Ammon's horn (tissue), 1 donor: ENCODE results near the gene MCHR2.
A peak's percentile ranks its signal among the peaks of the same experiment; 100 is the strongest.
"Not testable (repeated sequence)": the region's sequence is repeated elsewhere in the genome, so short reads cannot be mapped to it uniquely, and the experiment has no call there.

ENCODE experiments used
- DNase-seq: peaks from one replicate; pipeline ENCODE4 v3.0.0-alpha.2; 2016; ENCODE audit warnings: low spot score

MCHR2 gene, protein sequence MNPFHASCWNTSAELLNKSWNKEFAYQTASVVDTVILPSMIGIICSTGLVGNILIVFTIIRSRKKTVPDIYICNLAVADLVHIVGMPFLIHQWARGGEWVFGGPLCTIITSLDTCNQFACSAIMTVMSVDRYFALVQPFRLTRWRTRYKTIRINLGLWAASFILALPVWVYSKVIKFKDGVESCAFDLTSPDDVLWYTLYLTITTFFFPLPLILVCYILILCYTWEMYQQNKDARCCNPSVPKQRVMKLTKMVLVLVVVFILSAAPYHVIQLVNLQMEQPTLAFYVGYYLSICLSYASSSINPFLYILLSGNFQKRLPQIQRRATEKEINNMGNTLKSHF

DNA sequence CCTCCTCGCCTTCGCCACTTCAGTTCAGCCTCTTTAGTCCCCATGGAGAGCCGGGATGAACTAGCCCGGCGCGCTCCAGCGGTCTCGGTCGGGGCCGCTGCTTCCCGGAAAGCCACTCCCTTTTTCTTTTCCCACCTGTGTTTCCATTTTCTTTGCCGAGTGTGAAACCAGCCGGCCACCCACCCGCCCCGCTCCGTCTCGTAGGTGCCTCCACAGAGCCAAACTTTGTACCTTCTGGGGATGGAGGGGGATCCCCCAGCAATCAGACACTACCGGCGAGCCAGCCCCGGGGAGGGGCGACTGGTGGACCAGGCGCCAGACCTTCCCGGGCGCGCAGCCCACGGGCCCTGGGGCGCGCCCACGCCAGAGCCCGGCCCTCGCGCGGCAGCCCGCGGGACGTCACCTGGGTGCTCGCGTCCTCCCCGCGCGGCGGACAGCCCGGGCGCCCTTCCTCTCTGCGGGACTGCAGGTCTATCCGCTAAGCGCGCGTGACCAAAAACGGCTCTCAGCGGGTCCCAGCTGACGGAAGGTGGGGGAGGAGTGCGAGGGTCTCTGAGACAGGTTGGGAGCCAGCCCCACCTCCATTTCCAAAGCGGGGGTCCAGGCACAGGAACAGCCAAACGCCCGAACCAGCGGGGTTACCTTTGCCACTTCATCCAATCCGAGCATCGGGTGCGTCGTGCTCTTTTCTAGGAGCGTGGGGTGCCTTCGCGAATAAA lies at the start of gene MCHR2:
Gene MCHR2 (minus strand): TSS at position 691 of the 719 bp plus-strand sequence. CDS start 38,076 bp downstream, outside the sequence.
- DNase-seq, result no peak

DNA sequence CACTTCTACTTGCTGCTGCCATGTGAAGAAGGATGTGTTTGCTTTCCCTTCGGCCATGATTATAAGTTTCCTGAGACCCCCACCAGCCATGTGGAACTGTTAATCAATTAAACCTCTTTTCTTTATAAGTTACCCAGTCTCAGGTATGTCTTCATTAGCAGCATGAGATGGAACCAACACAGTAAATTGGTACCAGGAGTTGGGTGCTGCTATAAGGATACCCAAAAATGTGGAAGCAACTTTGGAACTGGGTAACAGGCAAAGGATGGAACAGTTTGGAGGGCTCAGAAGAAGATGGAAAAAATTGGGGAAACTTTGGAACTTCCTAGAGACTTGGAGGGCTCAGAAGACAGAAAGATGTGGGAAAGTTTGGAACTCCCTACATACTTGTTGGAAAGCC lies 44.5 kb upstream of the MCHR2 start:
- not testable (repeated sequence) for DNase-seq

DNA sequence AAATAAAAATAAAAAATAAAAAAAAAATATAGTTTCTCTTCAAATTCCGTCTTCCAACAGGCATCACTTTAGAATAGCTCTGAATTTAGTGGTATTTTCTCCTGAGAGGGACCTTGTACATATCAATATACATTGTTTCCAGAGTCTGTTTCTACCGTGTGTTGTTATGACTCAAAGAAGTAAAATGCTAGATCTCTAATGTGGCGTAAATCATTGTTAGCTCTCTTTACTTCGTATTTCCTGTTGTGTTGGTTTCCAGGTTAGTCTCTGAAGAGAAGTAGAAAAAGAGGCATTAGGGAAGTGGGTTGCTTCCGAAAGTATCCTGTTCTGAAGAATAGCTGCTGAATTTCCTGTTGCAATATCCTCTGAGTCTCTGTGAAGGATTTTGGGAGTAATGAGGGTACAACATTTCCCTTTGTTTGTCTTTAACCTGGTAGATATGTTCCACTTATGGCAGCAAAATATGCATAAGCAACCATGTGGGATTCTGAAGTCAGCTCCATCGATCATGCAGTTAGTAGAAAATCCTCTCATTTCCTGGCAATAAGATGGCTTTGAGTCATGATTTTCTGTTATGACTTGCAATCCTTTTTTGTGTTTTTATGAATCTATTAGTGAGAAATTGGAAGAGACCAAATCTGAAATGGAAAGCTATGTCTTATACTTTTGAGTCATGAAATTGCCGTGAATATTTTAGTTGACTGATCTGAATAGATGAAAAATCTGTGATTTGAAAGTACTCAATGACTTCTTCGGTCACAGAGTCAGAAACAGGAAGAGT lies 42.0 kb upstream of the MCHR2 start:
- no peak for DNase-seq

DNA sequence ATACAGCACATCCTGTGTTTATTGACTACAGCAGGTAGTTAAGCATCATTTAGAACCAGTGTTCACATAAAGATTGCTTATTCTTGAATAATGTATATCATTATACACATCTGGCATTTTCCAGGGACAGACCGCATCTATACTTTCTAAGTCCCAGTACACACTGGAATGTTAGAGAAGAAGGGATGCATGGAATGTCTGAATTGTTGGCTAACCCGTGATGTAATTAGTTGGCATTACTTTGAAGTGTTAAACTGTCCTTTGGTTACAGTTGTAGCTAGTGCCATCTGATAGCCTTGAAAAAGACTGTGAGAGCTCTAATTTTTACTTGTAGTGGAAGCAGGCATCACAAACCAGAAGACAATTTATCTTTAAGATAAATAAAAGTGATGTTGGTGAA lies 29.8 kb upstream of the MCHR2 start:
- no peak for DNase-seq

DNA sequence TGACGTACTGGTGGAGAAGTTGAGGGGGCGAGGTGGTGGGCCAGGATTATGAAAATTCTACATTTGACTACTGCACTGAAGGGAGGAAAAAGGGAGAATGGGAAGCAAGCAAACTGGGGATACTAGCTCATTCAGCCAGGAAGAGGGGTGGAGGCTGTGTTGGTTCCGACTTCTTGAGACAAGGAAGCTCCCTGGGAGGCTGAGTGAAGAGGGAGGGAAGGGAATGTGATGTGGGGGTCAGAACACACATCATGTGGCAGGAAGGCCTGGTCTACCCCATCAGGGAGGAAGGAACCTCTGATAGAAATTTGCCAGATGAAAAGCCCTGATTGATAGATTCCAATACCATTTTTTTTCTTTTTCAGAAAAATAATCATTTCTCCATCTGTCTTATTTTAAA lies 28.8 kb upstream of the MCHR2 start:
- DNase-seq, result no peak

DNA sequence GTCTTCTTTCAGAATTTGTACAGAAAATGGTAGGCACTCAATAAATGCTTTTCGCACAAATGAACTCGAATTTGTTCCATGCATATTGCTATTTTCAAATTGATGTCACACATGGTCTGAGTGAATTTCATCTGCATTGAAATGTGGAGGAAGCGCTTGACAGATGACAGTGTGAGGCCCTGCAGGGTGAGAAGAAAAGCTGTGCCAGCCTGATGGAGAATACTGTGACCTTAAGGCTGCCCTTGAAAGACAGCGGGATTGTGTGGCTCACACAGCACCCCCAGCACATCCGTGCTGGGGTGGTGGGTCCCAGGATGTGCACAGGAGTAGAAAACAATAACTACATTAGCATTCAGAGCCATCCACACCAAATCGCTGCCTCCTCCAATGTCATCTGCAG lies 14.8 kb upstream of the MCHR2 start:
- no peak for DNase-seq

DNA sequence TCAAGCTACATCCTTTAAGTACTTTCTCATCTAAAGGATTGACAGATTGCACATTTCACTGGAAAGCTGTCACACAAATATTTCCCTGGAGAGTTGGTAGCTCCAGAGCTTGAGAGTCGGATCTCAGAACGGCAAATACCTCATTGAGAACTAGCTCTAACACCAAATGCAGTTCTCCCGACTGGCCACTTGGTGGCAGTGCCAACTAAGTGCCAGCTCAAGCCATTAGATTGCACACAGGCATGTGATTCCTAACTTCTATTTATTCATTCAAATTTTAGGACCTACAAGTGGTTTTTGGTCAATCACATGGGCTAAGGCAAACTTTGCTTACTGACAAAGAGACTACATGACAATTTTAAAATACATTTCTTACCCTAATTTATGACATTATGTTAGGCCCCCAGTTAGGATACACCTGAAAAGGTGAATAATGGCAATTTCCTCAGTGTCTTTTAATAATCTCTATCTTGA lies 7.9 kb upstream of the MCHR2 start:
- peak; percentile 80 for DNase-seq

DNA sequence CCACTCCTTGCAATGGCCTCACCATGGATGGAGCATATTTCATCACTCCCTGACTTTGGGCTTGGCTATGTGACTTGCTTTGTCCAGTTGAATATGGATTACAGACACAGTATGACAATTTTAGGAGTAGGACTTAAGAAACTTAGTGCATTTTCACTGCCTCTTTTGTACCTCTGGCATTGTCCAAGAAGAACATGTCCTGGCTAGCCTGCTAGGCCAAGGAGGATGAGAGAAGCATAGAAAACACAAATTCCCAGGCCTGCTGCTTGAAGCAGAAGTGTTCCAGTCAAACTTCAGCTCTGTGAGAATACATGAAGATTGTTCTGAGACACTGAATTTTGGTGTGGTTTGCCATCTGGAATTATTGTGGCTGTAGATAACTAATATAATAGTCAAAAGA lies 3.1 kb upstream of the MCHR2 start:
- no peak for DNase-seq

DNA sequence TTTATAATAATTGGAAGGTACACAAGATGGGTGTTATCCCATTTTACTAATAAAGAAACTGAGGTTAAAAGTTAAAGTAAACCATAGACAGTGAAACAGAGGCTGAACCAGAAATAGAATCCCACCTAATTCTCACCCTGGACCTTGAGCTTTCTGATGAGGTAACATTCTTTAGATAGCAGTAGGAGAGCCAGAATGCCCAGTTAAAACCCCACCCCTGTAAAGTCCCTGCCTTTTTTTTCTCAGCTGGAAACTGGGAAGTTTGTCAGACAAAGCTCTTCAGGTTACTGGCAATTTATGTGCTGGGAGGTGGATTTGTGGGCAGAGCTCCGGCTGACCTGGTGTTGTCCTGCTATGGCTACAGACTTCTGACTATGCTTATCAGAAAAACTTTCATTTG lies 1.9 kb upstream of the MCHR2 start:
- no peak for DNase-seq

DNA sequence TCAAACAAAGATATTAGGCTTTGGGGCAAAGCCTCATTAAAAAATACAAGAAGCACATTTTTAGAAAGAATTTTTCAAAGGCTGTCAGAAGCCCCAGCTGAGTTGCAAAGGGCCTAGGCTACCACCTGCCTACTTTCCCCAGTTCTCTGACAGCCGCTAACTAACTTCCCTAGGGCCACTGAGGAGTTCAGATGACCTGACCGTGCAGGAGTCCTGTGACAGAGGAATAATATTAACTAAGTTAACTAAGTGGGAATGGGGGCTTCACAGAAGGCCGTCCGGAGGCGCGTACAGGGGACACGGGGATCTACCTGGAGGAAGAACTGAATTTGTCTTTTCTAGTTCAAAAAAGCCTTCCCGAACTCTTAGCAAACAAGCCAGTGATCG lies 884 bp downstream of the MCHR2 start:
- DNase-seq, result no peak

DNA sequence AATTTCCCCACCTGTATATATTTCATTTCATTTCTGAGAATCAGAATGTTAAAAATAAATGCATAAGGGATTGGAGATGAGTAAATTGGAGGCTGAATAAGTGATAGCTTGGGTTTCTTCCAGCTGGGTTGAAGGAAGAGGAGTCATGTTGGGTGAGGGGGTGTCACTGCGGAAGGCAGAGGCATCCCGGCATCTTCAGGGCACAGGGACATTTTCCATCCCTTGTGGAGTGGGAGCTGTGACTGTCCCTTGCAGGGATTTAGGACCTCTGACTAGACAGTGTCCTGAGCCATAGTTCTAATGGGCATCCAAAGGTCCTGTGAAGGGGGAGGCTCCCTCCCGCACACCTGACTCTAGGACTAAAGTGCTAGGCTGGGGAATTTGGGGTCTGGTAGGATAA lies 2.1 kb downstream of the MCHR2 start:
- DNase-seq, result no peak

DNA sequence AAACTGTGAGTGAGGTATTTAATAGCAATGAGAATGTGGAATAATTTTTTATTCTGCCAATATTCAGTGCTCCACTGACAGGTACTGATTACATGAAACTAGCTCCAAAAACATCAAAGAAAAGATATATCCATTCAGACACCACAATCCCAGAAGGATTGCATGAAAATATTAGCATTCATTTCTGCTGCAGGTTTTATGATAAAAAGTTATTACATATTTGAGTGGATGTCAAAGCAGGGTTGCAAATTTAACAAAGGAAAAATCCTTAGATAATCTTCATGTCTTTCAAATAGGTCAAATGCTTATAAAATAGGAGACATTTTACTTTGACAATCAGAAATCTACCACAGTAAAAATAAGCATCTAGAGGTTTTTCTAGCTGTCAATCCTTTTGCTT lies 13.3 kb downstream of the MCHR2 start:
- no peak for DNase-seq

DNA sequence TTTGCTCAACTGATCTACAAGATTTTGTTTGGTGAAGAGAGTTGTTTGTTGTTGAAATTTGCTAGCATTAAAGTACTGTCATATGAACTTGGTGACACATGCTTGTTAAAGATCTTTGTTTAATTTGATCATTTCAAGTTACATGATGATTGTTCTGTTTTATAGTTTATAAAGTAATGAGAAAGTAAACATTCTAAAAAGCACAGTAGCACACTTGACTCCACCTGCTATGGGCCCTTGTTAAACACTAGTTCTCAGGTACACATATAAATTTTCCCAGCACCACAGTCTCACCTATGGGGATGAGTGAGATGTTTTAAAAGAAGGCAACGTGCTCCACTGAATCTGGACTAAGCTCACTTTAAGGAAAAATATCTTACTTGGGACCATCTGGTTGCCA lies 14.1 kb downstream of the MCHR2 start:
- DNase-seq, result no peak

DNA sequence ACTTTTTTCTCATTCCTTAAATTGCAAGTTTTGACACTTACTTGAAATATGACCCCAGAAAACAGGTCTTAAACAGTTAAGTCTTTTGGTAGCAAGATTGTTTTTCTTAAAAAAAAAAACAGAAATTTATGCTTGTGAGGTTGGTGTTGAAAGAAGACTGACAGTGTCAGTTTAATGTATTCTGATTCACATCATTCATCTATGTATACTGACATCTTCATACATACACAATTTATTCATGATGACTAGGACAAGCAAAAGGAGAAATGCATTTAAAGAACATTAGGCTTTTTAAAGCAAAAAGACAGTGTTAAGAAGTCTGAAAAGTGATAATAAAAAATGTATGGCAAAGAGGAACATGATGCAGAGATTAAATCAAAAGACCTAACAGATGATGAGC lies 27.0 kb downstream of the MCHR2 start:
- no peak for DNase-seq

DNA sequence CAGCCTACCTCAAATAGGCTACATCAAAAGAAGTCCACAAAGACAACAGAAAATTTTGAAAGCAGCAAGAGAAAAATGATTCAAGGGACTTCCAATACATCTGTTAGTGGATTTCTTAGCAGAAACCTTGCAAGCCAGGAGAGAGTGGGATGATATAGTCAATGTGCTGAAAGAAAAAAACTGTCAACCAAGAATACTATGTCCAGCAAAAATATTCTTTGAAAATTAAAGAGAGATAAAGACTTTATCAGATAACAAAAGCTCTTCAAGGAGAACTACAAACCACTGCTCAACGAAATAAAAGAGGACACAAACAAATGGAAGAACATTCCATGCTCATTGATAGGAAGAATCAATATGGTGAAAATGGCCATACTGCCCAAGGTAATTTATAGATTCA lies 34.0 kb downstream of the MCHR2 start:
- DNase-seq, result no peak

DNA sequence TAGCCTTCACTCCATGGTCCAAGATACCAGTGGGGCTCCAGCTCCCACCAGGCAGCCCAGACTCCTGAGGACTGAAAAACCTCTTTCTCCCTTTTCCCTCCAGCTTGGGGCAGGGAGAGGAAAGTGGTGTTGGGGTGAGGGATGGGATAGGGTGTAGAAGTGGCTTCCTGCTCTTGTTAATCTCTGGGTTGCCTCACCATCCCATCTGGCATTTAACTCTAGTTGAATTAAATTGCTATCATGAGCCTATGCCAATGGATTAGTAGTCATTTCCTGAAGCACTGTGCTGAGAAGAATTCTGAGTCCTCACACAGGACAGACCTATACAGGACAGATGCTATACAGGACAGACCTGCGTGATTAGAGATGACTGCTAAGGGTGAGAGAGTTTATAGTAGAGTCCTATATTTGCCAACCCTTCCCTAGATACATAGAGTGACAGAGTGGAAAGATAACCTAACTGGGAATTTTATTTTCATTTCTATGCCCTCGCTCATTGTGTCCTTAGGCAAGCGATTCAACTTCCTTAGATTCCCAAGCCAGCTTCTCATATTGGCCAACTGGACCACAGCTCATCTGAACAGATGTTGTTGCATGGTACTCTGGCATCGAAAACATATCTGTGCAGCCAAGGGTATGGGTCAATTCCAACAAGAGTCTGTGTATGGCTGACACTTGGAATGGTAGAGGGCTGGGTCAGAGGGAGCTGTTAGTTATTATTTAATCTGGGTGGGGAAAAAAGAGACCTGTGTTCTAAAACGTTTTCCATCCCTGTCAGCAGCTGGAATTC lies 42.8 kb downstream of the MCHR2 start:
- no peak for DNase-seq

DNA sequence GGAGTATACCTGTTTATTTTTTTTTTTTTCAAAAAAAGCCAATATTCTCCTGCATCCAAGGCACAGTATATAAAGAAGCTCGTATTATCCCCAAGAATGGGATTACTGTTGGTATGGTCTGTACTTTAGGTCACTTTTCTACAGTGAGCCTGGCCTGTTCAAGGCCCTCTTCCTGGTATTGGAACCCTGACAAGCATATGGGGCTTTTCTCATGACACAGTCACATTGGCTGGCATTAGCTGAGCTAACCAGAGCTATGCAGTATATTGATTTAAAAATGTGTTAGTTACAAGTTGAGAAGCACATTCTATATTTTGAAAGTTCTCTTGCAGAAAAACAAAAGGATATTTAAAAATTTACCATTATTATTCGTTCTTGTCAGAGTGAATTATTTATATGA lies 48.0 kb downstream of the MCHR2 start:
- DNase-seq, result no peak

DNA sequence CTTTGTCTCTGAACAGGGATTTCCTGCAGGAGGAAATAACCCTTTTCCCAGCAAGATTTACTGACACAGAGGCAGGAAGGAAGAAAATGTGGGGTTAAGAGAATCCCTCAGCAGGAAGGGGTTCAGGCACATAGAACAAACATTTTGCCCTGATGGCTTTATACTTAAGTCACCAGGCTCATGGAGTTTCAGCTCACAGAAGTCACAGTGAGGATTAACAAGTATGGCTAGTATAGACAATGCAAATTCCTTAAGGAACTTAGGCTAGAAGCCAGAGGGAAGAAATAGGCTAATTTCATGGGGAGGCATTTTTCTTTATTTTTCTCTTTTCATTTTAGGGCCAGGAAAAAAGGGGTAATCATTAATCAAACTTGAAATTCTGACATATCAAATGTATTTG lies 50.2 kb downstream of the MCHR2 start:
- DNase-seq, result no peak

DNA sequence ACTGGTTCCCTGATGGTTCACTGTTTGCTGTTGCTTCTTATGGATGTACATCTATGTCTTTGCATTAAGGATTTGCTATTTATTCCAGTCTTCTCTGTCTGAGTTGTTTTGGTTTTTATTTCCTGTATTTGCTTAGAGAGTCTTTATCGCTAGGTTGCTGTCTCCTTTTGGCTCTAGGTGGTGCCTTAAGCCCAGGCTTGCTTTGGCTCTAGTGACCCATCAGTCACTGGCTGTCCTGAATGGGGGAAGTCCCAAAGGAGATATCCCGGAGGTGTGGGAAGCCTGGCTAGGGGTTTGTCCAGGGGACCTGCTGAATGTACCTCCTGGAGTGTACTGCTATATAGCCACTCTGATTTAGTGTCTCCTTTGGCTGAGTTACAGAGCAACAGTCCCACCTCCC lies 53.4 kb downstream of the MCHR2 start:
- DNase-seq, result no peak

DNA sequence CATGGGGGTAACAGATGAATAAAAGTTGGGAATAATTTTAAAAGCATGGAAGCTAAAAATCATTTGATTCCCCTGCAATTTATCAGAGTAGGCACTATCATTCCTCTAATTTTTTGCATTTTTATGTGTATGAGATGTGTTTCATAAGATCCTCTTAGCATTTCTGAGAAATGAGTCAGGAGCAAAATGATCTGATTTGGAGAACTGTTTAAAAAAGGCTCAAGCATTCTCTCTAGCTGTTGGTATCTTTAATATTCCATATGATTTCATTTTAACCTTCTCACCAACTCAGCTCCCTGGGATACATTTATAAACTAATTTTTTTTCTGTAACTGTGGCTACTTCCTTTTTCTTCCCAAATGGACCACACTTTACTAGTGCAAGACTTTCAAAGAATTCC lies 60.9 kb downstream of the MCHR2 start:
- no peak for DNase-seq

DNA sequence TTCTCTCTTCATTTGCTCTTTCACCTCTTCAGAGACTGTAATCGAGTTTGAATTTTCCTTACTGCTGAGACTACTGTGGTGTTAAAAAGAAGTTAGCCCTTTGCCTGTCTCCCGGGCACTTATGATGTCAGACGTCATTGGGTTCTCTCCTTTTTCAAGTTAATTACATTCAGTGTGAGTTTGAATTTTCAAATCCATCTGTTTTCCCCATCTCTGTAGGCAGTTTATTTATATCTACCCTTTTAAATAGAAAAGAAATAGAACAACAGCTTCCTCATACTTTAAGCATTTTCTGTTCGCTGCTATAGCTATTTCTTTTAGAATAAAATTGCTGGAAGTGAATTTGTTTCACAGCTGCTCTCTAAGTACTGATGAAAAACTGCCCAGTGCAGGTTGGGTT lies 81.4 kb downstream of the MCHR2 start:
- no peak for DNase-seq
